HS-27A (cell line): Measurements from ENCODE around the gene TRABD2B.

Source experiments
- DNase-seq: peaks from one replicate; pipeline ENCODE4 v3.0.0-alpha.2; 2012; ENCODE audit warnings: low read depth, missing footprints

Gene TRABD2B

DNA sequence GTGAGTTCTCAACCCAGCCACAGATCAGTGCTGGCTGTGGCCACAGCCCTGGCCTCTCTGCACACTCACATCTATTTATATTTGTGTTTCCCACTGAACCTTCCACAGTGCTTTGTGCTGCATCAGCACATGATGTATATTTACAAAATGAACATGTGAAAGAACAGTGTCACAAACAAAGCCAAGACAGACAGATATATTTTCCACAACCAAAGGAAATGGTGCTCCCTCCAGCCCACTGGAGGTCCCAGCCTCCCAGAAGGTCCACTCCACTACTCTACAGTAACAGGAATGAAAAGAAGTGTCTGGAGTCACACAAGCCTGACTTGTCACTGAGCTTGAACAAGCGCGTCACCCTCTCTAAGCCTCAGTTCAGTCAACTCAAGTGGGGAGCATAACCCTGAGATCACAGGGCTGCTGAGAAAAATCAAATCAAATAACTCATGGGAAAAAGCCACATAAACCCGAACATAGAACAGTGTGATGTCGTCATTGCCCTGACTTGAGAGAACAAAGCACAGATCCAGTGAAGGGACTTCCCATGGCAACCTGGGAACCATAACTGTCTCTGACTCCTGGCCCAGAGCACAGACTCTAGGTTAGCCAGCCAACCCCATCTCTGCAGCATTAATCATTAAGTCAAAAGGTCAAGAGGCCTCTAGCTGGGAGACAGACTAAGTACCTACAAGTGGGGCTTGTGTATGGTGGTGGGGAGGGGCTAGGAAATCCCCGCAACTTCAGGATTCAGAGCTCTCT lies 121.2 kb downstream of the TRABD2B start:
- no peak for DNase-seq

DNA sequence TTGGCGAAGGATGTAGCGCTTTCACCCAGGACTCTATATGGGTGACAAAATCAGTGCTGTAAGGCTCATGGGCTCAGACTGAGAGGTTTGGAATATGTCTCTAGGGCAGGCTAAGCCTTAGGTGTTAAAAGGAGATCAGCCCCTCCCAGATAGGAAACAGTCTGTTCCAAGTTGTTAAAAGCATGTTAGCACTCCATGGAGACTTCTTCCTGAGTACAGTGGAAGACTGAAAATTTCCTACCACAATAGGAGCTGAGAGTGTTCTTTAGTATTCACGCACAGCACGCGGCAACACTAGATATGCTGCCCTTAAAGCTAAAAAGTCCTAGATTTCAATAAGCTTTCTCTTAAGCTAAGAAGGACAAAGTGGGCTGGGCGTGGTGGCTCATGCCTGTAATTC lies 122.1 kb downstream of the TRABD2B start:
- DNase-seq = no peak

DNA sequence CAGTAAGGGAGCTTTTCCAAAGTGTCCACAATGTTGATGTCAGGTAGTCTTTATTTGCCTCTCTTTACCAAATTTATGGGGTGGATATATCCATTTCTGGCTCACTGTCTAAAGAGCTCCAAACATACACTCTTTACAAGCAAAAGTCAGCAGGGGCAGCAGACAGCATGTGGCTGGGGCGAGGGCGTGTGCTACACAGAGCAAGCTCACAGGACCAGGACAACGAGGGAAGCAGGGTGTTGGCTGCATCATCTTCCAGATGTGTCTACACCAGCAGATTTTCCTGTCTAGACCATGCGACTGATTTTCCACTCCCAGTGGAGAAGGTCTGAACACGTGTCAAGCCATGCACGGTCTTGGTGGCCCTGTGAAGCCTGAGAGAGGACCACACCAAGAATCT lies 123.8 kb downstream of the TRABD2B start:
- no peak for DNase-seq

DNA sequence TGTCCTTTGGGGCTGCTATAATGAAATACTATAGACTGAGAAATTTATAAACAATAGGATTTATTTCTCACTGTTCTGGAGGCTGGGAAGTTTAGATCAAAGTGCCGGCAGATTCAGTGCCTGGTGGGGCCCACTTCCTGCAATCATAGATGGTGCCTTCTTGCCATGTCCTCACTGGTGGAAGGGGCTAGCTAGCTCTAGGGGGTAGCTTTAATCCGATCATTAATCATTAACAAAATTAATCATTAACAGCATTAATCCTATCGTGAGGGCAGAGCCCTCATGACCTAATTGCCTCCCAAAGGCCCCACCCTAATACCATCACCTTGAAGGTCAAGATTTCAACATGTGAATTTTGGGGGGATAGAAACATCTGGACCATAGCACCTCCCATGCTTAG lies 124.3 kb downstream of the TRABD2B start:
- no peak for DNase-seq

DNA sequence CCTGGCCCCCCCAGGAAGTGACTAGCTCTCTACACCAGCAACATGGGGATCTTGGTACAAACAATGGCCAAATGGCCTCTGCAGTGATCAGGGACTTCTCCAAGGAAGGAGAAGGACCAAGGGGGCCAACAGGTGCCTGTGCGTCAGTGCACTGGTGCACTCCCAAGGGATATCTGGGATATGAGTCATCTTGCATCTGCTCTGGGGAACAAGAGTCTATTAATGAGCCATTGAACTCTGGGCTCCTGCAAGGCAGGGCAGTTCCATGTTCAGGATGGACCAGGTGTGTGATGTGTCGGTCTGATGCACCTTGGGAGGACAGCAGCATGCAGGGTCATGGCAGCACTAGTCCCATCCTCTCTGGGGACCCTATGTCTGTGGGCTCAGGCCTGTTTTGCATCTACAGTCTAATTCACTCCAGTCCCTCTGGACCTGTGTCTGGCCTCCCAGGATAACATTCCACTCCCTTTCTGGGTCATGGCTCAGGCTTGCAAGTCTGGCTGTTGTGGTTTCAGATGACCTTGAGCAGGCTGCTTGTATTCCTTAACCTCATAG lies 125.3 kb downstream of the TRABD2B start:
- DNase-seq = no peak

DNA sequence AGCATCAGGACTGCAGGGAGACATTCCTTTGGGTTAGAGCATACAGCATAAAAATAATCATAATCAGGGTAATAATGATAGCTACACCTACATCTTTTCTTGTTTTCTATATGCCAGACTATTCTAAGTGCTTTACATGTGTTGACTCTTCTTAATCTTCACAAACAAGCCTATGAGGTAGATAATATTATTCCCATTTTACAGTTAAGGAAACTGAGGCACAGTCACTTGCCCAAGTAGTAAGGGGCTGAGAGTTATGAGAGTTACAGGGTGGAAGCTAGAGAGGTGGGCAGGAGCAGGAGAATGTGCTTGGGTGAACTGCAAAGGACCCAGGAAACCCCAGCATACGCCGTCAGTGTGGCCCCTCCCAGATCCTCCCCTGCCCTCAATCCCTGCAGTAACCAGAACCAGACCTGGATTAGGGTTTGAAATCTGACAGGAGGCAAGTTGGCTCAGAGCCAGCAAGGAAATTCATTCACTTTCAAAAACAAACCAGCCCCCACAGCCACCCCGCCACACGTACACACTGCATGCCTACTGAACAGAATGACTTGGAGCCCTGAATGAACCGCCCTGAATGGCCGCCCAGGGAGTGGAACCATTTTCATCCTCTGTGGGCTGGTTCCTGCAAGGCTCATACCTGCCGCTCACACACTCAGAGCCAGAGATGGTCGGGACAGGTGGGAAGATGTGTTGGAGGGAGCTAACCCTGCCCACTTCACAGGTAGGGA lies 126.1 kb downstream of the TRABD2B start:
- DNase-seq = no peak

DNA sequence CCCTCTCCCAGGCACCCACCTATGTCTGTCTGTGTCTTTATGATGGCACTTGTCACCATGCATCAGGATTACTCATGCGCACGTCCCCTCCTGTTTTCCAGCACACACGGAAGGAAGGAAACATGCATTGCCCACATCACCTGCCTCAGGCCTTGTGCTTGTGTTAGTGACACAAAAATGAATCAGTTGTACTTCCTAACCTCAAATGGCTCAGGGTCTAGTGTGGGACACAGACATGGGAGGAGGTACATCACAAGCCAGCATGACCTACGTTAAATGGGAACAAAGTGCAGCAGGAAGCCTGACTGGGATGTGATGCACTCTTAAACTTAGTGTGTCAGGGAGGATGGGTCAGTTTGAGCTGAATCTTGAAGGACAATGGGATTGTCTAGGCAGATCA lies 126.7 kb downstream of the TRABD2B start:
- no peak for DNase-seq

DNA sequence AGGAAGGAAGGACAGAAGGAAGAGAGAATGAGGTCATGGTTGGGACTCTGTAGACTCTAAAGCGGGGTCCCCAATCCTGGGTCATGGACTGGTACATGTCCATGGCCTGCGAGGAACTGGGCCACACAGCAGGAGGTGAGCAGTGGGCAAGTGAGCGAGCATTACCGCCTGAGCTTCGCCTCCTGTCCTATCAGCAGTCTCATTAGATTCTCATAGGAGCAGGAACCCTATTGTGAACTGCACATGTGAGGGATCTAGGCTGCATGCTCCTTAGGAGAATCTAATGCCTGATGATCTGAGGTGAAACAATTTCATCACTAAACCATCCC lies 128.9 kb downstream of the TRABD2B start:
- no peak for DNase-seq

DNA sequence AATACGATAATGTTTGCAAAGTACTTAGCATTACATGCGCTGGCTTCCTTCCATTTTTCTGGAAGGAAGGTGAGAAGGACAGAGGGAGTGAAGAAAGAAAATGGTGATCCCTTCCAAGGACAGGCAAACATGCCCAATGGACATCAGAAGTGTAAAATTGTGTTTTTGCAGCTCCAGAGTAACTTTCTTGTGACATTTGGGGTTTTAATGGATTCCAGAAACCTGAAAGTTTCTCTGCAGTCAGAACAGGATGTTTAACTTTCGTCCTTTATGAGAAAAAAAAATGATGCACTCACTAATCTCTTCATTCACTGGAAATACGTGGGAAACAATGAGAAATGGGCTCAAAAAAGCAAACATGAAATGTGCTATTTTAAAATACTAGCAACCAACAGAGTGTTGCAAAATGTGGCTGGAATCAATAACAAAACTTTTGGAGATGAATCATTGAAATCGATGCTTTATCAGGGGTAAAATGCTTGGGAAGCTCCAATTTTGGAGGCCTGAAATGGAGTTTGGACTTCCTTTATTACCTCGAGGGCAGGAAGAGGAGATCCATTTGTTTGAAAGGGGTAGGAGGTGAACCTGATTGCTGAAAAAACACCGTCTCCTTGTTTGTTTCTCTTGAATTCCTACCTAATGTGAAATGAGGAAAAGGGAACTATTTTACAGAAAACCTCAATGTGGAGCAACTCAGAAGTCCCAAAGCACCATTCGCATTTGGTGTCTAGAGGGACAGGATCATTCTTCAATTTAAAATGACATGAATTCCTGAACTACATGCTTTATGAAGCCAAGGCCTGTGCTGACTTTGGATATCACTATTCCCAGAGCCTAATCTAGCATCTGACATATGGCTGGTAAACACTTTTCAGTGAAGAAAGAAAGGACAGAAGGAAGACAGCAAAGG lies 129.5 kb downstream of the TRABD2B start:
- DNase-seq = no peak

DNA sequence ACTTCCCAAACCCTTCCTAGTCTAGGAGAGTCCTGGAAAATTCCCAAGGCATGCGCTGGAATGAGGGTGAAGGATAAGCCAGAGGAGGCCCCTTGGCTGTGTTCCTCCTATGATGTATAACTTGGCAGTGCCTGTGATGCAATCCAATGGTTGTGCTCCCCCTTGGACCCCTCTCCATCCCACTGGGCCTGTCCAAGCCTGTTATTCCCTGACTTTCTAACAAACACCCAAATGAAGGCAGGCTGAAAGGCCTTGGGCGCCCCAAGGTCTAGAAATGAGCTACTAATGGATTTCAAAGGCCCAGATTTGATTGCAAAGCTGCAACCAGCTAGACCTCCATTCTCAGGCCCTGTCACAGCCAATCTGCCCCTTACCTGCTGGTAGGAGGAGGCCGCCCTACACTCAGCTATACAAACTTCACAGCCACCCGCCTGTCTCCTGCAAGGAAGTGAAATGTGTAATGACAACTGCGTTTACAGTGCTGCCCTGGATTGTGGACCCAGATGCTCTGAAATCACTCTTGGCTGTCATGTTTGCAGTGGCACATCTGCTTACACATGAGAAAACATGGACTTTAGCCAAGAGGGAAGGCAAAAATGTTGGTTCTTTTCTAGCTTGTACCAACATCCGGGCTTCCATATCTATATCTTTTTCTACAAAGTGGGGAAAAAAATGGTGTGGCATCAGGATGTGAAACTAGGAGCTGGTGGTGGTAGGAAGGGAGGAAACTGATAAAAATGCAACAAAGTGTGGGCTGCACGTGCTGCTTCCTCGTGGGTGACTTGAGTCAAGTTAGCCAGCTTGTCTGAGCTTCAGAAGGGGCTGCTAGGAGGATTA lies 130.4 kb downstream of the TRABD2B start:
- no peak for DNase-seq

DNA sequence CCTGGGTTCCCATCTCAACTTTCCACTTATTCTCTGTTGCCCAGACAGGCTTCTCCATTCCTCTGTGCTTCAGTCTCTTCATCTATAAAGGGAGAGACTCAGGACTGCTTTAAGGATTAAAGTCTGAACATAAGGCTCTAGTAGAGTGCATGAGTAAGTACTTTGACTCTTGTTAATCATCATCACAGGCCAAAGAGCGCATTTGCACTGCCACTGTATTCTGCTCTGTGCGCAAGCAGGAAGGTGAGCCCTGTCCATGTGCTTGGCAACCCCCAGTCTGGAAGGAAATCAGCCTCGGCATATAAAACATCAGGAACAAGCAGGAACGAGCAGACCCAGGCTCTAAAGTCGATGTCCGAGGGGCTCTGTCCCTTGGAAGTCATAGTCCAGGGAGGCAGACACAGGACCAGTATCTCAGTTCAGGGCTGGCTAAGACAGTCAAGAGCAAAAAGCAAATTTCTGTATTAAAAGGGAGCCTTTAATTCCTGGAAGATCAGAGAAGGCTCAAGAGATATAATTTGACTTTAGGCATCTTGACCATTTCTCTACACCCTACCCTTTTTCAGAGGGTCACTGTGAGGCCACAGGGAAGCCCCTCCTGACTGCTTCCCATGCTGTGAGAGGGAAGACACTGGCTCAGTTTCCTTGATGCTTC lies 131.2 kb downstream of the TRABD2B start:
- no peak for DNase-seq

DNA sequence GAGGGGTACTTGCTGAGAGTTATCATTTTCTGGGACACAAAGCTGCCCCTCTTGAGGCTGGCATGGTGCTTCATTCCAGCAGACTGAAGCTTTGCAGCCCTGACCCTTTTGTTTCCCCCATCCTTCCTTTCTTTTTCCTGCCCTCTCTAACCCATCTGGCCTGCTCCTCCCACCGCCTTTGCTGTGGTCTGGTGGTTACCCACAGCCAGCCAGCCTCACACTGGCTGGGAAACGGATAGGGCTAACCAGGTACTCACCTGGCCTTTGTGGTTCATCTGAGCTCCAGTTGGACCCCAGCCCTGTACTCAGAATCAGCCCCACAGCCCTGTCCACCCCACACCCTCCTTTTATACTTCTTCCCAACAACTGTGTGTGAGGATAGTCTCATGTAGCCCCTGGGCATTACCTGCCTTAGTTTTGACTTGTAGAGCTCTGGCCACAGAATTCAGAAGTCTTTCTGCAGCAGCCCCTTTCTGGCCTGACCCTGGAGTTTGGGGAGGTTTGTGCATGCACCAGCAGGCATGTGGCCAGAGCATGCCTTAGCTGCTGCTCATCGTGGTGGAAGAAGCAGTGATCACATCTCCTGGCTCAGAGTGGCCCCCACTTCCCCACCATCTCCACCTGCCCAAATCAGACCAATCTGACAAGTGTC lies 138.0 kb downstream of the TRABD2B start:
- DNase-seq = no peak

DNA sequence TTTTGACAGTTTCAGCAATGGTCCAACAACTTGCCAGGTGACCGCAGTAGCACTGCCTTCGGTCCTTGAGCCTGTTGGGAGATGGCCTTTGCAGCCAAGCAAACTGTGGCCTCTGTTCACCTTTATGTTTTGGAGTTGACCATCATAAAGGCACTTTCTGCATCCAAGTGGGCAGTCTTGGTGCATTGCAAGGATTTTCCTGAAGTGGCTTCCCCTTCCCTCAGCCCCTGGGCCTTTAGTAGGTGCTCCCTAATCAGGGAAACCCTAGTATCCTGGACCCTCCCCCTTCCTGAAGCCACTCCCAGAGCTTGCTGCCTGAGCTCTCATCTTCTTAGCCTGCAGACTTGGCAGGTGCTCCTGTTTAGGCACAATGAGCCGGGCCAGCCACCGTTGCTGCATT lies 140.2 kb downstream of the TRABD2B start:
- no peak for DNase-seq

DNA sequence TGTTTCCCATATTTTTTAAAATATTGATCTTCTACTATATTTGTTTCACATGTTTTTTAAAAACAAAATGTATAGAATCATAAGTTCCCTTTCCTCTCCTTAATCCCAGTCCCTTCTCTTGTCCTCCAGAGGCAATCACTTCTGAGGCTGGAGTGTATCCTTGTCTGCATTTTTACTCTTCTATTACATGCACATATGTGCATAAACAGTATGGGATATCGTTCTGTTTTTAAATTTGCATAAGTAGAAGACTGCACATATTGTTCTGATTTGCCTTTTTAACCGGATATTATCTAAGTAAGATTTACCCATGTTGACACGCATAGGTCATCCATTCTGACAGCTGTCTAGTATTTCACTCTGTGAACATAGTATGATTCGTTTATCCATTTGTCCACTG lies 142.0 kb downstream of the TRABD2B start:
- no peak for DNase-seq

DNA sequence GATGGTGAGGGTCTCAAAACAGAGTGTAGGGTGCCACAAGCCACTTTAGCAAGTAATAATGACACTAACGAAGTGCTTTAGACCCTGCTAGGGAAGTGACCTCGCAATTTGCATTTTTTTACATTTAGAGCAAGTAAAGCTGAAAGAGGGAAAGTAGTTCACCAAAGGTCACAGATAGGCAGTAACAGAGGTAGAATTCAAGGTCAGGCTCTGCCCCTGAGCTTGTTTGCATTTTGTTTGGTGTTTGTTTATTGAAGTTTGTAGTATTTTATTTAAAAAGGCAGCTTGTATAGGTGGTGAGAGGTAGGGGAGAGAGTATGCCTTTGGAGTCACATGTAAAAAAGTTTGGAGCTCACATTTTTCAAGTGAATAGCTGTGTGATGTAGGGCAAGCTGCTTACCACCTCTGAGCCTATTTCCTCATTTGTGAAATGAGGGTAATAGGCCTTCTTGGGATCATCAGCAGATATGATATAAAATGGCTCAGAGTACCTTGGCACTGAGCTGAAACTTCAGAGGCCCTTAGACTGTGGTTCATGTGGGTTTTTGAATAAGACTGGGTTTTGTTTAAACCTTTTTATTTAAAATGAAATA lies 142.5 kb downstream of the TRABD2B start:
- no peak for DNase-seq

DNA sequence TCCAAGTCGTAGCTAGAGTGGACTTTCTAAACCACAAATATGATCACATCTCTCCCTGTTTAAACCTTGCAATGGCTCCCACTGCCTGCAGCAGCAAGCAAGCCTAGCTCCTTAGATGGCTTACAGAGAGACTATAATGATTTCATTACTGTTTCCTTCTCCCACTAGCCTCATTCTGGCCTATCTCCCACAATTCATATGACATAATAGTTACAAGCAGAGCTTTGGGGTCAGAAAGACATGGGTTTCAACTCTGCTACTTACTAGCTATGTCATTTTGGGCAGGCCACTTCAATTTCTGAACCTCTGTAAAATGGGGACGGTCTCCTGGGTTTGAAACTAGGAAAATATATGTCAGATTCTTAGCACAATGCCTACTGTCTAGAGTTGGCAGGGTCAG lies 143.3 kb downstream of the TRABD2B start:
- no peak for DNase-seq

DNA sequence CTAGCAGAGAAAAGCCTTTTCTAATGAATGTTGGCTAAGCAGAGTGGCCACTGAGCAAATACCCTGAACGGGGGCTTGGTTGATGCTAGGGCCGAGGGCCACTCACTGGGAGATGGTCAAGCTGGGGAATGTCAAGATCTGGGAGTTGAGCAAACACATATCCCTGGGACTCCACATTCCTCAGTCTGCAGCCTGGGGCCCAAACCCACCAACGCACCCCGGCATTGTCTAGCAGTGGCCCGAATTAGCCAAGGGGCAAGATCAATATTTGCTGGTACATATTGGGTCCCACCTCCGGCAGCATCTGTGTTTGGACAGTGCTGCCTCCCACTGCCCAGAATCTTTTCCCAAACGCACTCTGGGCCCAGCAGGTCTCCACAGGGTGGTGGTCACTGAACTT lies 144.1 kb downstream of the TRABD2B start:
- no peak for DNase-seq

DNA sequence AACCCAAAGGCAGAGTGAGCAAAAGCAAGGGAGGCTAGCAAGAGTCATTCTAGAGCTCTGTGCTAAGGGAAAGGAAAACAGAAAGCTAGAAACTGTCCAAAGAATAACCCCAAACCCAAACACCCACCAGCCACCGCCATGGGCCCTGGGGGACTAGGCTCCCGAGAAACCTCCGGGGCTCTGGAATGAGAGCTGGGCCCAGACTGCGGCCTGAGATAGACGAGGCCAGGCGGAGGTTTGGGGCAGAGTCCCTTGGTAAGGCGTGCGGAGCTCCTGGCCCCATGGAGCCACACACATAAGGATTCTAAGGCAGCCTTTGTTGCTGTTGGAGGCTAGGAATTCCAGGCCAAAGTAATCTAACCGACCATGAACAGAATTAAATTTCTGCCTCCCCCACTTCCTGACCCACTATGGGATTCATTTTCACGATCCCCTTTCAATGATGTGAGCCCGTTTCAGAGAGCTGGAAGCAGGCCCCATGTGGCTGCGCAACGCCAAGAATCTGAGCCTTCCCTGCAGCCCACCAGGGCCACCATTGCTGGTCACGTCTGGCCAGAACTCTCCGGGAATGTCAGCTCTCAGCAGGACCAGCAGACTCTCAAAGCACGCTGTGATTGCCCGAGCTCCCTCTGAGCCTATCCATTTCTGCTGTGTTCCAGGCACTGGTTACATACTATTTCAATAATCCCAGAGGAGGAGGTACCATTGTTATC lies 145.0 kb downstream of the TRABD2B start:
- no peak for DNase-seq

DNA sequence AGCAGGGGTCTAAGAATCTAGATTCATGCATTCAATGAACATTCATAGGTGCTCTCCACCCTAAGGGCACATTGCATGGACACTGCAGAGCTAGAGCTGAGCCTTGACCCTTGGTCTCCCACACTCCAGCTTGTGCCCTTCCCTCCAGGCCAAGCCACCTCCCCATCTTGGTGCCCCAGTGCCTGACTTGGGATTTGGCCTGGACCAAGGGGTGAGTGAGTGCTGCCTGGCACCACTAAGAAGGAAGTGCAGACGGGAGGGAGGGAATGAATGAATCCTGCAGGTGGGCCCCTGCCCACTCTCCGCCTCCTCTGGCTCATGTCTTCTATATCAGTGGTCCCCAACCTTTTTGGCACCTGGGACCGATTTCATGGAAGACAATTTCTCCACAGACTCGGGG lies 146.7 kb downstream of the TRABD2B start:
- no peak for DNase-seq
